GM10266 (cell line): ENCODE measurements around the gene SLC38A9.

ENCODE experiments used
- DNase-seq: peaks from one replicate; pipeline ENCODE4 v3.0.0; 2012; ENCODE audit errors: extremely low spot score
- CTCF ChIP-seq: IDR thresholded peaks from 2 replicates; pipeline ENCODE4 v1.5.1; 2012; ENCODE audit warnings: mild to moderate bottlenecking, low read depth; ENCODE audit not compliant: control insufficient read depth, insufficient read depth; ENCODE audit errors: missing control alignments

SLC38A9 gene

DNA sequence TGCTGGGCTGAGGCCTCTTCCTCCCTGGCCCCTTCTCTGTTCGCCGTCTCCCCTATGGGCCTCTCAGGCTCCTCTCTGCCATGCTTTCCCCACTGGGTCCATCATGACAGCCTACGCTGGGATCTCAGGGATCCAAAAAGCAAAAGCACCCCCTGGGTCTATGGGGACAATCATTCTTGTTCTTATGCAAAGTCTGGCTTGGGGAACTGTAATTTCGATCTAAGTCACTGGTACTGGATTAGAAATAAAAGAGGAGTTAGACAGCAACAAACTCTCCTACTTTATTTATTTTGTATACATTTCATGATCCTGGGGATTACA, 86.6 kb downstream of the SLC38A9 start:
- no peak for TF ChIP-seq CTCF
- DNase-seq: no peak

GRCh38 chr5:55624841-55625588, 87.1 kb downstream of the SLC38A9 start:
- no peak for DNase-seq
- TF ChIP-seq CTCF: no peak

GRCh38 chr5:55623789-55624188, 88.3 kb downstream of the SLC38A9 start:
- DNase-seq: no peak
- no peak for TF ChIP-seq CTCF

DNA sequence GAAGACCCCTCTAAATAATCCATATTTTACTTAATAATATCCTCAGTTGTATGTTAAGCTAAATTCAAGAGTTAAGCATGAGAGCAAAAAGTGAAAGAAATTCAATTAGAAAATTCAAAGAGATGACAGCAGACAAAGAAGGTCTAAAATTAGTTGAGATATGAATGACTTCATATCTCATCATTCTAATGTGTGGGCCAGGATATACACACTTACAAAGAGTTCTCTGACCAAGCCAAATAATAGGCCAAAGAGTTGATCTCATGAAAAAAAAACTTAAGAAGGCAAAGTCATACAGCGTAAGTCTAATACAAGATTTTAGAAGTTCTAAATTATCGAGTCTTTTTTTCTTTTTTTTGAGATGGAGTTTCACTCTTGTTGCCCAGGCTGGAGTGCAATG, 89.7 kb downstream of the SLC38A9 start:
- TF ChIP-seq CTCF: no peak
- DNase-seq: no peak

GRCh38 chr5:55621229-55621628, 90.9 kb downstream of the SLC38A9 start:
- no peak for TF ChIP-seq CTCF
- DNase-seq: no peak

DNA sequence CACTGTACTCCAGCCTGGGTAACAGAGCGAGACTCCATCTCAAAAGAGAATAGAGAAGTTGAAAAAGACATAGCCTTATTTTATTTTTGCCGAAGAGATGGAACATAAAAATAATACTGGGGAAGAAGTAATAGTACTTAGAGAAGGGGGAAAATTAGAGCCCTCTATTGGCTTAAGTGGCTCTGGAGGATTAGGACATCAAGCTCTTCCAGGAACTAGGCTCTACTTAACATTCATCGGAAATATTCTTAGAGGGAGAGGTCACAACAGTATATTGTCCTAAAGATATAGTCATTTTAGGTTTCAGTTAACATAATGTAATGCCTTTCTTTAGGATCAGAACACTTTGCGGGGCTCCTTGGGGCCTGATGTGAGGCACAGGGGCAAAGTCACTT, 91.4 kb downstream of the SLC38A9 start:
- DNase-seq: no peak
- no peak for TF ChIP-seq CTCF

GRCh38 chr5:55620009-55620765, 91.9 kb downstream of the SLC38A9 start:
- DNase-seq: no peak
- no peak for TF ChIP-seq CTCF
